Activated T-cell treated with anti-CD3 and anti-CD28 coated beads, Interleukin-2, amount 50 U/mL, for 4 hours (primary cell): ENCODE measurements around the gene TLE7. TPM values are rescaled to one million over a fixed set of nuclear protein-coding genes. Genes with fewer than 3 reads are reported as not detected.
A peak's percentile ranks its signal among the peaks of the same experiment; 100 is the strongest.

ENCODE experiments used
- ATAC-seq, 2 donors: fragments of 200-7000 bp; cut with Tn5 transposase; one replicate each; pipeline ENCODE4 v1.10.0; 2021
- DNase-seq: peaks from one replicate; pipeline ENCODE4 v3.0.0-alpha.2; 2020
- H3K27me3 Mint-ChIP-seq: one replicate; pipeline ENCODE4 v1.8.0; 2021; ENCODE audit warnings: low read depth, mixed read lengths
- H3K36me3 Mint-ChIP-seq: one replicate; pipeline ENCODE4 v1.8.0; 2022; ENCODE audit warnings: mixed read lengths; ENCODE audit not compliant: insufficient read depth
- H3K4me1 Mint-ChIP-seq: one replicate; pipeline ENCODE4 v1.8.0; 2021; ENCODE audit warnings: low read depth, mixed read lengths
- H3K4me3 Mint-ChIP-seq: one replicate; pipeline ENCODE4 v1.8.0; 2021; ENCODE audit warnings: mild to moderate bottlenecking, moderate library complexity, mixed read lengths
- H3K9me3 Mint-ChIP-seq: one replicate; pipeline ENCODE4 v1.8.0; 2021; ENCODE audit warnings: mixed read lengths
- total RNA-seq, 3 donors: library from RNA; stranded (reverse); gene quantifications; one replicate each; pipeline ENCODE4 v1.2.1, GENCODE V29; 2021

TLE7 gene
- total RNA-seq, 3 donors from 2014 or later, result not detected

DNA sequence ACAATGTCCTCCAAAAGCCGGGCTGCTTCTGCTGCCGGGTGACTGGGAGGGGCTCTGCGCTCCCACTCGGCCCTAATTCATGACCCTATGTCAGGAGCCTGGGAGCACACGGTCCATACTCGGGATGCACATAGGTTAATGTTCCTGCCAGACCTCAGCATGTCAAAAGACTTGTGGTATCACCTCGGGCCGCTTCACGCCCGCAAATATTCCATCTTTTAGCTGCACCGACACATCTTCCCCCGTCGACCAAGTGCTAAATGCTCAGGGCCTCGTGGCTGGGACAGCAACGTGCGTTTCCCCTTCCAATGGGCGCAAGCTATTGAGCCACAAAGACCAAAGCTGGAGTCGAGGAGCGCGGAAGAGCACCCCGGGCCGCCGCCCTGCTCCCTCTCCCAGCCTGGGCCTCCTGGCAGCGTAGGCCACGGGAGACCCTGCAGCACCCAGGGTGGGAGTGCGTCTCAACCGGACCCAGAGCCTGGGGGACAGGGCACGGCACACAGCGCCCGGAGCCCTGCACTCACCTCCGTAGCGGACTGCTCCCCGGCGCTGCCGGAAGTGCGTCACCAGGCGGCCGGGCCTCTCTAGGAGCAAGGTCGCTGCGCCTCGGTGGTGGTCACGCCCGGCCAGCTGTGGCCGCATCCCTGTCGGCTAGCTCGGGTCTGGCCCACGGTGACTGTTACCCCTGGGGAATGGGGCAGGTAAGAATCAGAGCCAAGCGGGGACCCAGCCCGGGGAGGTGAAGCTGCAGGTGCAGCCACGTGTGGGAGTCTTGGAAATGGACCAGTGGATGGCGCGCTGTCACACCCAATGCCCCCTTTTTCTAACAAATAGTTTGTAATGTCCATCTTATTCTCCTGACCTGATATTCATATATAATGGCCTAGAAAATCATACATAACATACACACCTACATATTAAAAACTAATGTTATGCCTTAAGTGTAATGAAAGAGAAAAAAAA lies 20.1 kb upstream of the TLE7 start, which contains the start of gene ZNF23:
Gene ZNF23, minus strand, starts transcription at position 562 of the 963 bp plus-strand sequence. CDS start 5,451 bp downstream, outside the sequence.
- Mint-ChIP-seq H3K27me3 (no peaks in the 10 kb centered on the region), H3K9me3 (no peaks in the 10 kb centered on the region), H3K4me1 (peaks cover 13% of the 10 kb centered on the region), H3K36me3 (no peaks in the 10 kb centered on the region), H3K4me3 (peak within 1 kb of the TSS; percentile 92)
- DNase-seq (peak; percentile 71), ATAC-seq (peak; percentile 99 to 100)

DNA sequence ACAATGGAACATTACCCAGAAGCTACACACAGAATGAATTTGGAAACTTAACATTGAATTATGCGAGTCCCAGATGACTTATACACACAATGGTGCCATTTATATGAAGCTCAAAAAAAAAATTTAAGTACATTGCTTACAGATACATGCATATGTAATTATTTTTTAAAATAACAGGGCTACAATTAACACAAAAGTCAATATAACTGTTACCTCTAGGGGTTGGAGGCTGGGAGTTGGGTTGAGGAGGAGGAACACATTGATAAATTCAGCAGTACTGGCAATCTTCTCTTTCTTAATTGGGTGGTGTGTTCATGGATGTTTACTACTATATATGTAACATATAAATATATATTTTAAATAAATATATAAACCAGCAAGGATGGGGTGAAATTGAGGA lies 19.1 kb upstream of the TLE7 start:
- Mint-ChIP-seq H3K4me3 (peak overlapping the region; percentile 92), H3K4me1 (peaks cover 15% of the 10 kb centered on the region), H3K9me3 (no peaks in the 10 kb centered on the region), H3K36me3 (peaks cover 8% of the 10 kb centered on the region), H3K27me3 (no peaks in the 10 kb centered on the region)
- ATAC-seq, result no peak
- no peak for DNase-seq

DNA sequence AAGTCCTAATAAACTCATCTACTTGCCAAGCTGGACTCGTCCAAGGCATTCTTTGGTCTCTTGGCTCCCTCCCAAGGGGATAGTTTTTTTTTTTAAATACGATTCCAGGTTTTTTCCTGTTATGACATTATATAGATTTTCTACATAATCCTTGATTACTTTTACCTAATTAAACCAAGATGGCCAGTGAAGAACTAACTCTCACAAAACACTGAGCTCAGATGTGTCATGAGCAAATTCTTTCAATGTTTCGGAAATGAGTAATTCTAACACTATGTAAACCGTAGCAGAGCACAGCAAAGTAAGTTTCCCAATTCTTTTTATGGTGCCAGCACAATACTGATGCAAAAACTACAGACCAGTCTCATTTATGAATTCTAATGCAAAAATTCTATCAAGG lies 18.4 kb upstream of the TLE7 start:
- DNase-seq (no peak), ATAC-seq (no peak)

DNA sequence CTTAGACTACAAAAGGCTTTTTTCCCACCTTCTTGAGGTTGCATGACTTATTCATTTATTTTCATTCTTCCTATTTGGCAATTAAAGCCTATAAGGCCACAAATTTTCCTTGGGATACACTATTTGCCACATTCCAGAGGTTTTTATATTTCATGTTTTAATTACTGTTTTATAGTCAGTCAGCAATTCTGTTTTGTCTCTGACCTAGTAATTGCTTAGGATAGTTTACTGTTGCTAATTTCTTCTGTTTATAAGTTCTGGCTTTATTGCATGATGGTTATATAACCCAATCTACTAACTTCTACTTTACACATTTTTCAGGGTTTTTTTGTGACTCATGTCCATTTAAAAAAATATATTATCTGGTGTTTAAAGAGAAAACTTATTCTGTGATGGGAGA lies 17.7 kb upstream of the TLE7 start:
- ATAC-seq (no peak), DNase-seq (no peak)
- Mint-ChIP-seq H3K4me1 (peaks cover 15% of the 10 kb centered on the region), H3K4me3 (no peak overlapping the region), H3K9me3 (no peaks in the 10 kb centered on the region), H3K27me3 (no peaks in the 10 kb centered on the region), H3K36me3 (peaks cover 20% of the 10 kb centered on the region)

More for the DNA sequence above, 18.4 kb upstream of the TLE7 start:
- Mint-ChIP-seq H3K27me3 (no peaks in the 10 kb centered on the region), H3K4me3 (peak overlapping the region; percentile 26), H3K9me3 (no peaks in the 10 kb centered on the region), H3K4me1 (peaks cover 15% of the 10 kb centered on the region), H3K36me3 (peaks cover 13% of the 10 kb centered on the region)

DNA sequence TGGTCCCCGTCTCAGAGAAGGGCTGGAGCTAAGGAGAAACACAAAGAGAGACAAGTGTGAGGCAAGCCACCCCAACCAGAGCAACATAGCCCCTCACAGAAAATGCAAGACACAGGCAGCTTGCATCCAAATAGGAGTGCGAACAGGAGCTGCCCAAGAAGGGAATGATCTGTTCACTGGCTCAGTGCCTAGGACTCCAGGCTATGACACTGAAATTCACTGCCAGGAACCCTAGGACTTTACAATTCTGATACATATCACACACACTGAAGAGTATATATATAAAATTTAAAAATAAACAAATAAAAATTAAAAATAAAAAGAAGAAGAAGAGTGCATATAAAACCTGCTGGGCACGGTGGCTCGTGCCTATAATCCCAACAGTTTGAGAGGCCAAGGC lies 14.9 kb upstream of the TLE7 start:
- H3K4me1 Mint-ChIP-seq, result peaks cover 6% of the 10 kb centered on the region
- H3K36me3 Mint-ChIP-seq, result peaks cover 45% of the 10 kb centered on the region
- ATAC-seq (no peak), DNase-seq (no peak)
- peaks cover 9% of the 10 kb centered on the region for H3K9me3 Mint-ChIP-seq
- H3K4me3 Mint-ChIP-seq, result no peak overlapping the region
- H3K27me3 Mint-ChIP-seq, result no peaks in the 10 kb centered on the region

DNA sequence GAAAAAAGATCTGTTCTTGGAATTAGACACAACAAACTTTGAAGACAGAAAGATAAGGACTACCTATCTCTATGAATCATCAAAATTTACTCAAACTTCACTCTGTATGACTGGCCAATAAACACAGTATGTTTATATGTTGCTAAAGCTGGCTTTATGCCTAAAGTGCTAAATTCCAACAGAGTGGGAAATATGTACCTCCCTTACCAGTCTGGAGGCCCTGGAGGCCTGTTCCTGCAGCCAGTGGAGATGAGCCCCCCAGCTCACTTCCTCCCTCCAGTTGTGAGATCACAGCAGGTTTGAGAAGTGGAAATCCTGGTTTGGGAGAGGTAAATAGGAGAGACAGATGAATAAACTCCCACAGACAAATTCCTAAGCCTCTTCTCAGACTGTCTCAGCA lies 11.2 kb upstream of the TLE7 start:
- H3K4me1 Mint-ChIP-seq, result peaks cover 1% of the 10 kb centered on the region
- ATAC-seq, result no peak
- H3K36me3 Mint-ChIP-seq, result peaks cover 80% of the 10 kb centered on the region
- no peaks in the 10 kb centered on the region for H3K27me3 Mint-ChIP-seq
- no peak overlapping the region for H3K4me3 Mint-ChIP-seq
- DNase-seq, result no peak
- peaks cover 37% of the 10 kb centered on the region for H3K9me3 Mint-ChIP-seq

DNA sequence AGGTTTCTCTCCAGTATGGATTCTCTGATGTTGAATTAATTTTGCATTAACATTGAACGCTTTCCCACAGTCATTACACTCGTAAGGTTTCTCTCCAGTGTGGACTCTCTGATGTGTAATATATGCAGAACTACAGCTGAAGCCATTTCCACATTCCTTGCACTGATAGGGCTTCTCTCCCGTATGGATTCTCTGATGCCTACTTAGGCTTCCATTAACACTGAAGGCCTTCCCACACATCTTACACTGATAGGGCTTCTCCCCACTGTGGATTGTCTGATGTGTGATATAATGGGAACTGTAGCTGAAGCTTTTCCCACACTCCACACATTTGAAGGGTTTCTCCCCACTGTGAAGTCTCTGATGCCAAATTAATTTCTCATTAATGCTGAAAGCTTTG lies 7.2 kb upstream of the TLE7 start:
- peaks cover 59% of the 10 kb centered on the region for H3K9me3 Mint-ChIP-seq
- peaks cover 60% of the 10 kb centered on the region for H3K36me3 Mint-ChIP-seq
- DNase-seq (no peak), ATAC-seq (no peak)
- no peak overlapping the region for H3K4me3 Mint-ChIP-seq
- no peaks in the 10 kb centered on the region for H3K4me1 Mint-ChIP-seq
- no peaks in the 10 kb centered on the region for H3K27me3 Mint-ChIP-seq

DNA sequence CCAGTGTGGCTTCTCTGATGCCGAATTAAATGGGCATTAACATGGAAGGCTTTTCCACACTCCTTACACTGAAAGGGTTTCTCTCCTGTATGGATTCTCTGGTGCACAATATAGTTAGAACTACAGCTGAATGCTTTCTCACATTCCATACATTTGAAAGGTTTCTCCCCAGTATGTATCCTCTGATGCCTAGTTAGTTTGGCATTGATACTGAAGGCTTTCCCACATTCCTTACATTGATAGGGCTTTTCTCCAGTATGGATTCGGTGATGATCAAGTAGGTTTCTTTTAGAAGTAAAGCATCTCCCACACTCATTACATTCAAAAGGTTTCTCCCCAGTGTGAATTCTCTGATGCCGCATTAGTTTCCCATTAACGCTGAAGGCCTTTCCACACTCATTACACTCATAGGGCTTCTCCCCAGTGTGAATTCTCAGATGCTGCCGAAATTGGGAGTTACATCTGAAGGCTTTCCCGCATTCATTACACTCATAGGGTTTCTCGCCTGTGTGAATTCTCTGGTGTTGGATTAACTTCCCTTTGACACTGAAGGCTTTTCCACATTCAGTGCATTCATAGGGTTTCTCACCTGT lies 6.5 kb upstream of the TLE7 start:
- ATAC-seq, result no peak
- Mint-ChIP-seq H3K4me1 (no peaks in the 10 kb centered on the region), H3K4me3 (no peak overlapping the region), H3K9me3 (peaks cover 63% of the 10 kb centered on the region), H3K36me3 (peaks cover 56% of the 10 kb centered on the region), H3K27me3 (no peaks in the 10 kb centered on the region)
- no peak for DNase-seq

DNA sequence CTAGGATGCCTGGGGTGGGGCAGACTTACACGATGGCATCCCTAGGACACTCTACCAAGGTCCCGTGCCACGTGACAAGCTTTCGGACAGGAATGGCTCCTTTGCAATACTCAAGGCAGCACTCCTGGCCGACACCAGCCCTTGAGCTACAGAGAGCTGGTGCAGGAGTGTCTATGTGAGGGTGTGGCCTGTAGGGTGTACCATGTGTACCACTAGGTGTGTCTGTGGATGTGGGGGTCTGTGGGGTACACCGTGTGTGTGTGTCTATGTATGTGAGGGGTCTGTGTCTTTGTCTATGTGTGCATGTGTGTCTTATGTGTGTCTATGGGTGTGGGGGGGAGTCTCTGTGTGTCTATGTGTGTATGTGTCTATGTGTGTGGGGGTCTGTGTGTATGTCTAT lies 1.9 kb upstream of the TLE7 start:
- no peak for ATAC-seq
- no peak for DNase-seq
- Mint-ChIP-seq H3K9me3 (peaks cover 32% of the 10 kb centered on the region), H3K4me1 (no peaks in the 10 kb centered on the region), H3K27me3 (peaks cover 11% of the 10 kb centered on the region), H3K4me3 (no peak overlapping the region), H3K36me3 (peaks cover 12% of the 10 kb centered on the region)

DNA sequence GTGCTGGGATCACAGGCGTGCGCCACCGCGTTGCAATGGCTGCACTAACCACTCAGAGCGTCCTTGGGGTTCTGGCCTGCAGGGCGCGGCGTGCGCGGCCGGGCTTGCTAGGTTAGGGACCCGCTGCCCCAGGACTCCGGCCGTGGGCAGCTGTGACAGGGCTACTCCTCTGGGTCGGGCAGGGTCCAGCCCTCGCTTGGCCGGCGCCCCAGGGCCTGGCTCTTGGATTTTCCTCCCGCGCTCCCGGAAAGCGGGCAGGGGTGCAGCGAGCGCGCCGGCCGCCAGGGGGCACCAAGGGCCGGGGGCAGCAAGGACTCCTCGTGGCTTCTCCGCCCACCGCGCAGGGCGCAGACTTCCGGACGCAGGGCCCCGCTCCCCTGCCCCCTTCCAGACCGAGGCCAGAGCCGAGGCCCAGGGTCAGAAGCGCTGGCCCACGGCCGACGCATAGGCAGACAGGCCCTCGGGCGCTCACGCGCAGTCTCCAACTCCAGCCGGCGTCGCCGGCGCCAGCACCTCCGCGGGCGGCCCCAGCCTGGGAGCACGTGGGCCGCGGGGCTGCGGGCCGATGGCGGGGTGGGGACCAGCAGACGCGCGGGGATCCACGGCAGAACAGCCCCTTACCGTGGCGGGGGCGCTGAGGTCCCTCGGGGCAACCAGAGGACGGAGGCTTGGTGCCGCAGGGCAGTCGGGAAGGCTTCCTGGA lies 355 bp downstream of the TLE7 start:
- Mint-ChIP-seq H3K36me3 (no peaks in the 10 kb centered on the region), H3K27me3 (peaks cover 26% of the 10 kb centered on the region), H3K4me1 (no peaks in the 10 kb centered on the region), H3K4me3 (no peak overlapping the region), H3K9me3 (peaks cover 19% of the 10 kb centered on the region)
- peak; percentile 48 for ATAC-seq
- peak; percentile 24 for DNase-seq

DNA sequence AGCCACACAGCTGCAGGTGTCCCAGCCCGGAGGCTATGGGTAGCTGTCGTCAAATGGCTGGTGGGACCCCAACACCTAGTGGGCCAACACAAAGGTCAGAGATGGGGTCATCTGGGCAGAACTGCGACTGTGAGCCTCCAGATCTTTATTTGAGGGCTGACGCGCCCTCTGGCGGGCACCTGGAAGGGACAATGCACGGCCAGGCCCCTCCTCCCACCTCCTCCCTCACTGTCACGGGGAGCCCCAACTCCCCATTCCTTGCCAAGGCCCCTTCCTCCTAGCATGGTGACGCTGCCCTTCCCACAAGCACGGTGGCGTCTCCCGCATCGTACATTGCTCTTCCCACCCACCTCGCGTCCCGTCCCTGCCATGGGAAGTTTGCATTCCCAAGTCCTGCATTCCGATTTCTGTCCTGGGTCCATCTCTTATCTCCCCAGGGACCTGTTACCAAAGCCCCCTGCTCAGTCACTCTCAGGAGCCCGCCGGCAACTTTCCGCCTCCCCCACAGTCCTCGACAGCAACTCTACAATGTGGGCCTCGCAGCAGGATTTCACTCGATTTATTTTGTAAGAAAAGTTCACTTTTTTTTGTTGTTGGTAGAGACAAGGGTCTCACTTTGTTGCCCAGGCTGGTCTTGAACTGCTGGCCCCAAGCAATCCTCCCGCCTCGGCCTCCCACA lies 1.0 kb downstream of the TLE7 start:
- Mint-ChIP-seq H3K27me3 (peaks cover 27% of the 10 kb centered on the region), H3K36me3 (no peaks in the 10 kb centered on the region), H3K4me1 (no peaks in the 10 kb centered on the region), H3K4me3 (no peak overlapping the region), H3K9me3 (peaks cover 16% of the 10 kb centered on the region)
- DNase-seq (no peak), ATAC-seq (no peak)

DNA sequence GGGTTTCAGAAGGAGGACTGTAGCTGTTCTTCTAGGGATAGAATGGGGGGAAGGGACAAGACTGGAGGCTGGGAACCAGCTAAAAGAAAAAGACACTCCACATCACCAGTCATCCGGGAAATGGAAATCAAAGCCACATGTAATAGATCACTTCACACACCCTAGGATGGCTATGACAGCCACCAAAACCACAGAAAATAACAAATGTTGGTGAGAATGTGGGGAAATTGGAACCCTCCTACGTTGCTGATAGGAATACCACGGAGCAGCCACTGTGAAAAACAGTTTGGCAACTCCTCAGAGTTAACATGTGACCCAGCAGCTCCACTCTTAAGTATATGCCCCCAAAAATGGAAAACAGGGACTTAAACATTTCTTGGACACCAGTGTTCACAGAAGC lies 2.3 kb downstream of the TLE7 start:
- no peak for DNase-seq
- Mint-ChIP-seq H3K27me3 (peaks cover 27% of the 10 kb centered on the region), H3K4me3 (no peak overlapping the region), H3K9me3 (peaks cover 7% of the 10 kb centered on the region), H3K4me1 (no peaks in the 10 kb centered on the region), H3K36me3 (no peaks in the 10 kb centered on the region)
- no peak for ATAC-seq

DNA sequence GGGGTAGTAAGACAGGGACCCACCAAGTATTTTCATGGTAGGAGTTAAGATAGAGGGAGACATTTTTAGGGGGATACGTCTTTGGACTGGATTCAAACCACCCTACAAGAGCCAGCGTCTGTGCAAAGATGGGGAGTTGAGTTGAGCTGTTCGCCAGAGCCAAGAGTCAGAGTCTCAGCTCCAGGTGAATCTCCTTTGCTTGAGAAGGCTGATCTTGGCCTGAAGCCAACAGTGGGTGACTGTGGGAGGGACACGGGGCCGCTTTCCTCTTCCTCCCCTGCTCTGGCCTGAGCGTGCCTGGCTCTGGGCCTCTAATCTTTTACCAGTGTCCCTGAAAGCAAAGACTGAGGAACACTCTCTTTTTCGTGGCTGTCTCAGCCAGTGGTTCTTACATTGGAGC lies 5.4 kb downstream of the TLE7 start:
- no peak for ATAC-seq
- Mint-ChIP-seq H3K4me1 (no peaks in the 10 kb centered on the region), H3K9me3 (no peaks in the 10 kb centered on the region), H3K27me3 (peaks cover 36% of the 10 kb centered on the region), H3K36me3 (no peaks in the 10 kb centered on the region), H3K4me3 (no peak overlapping the region)
- no peak for DNase-seq

DNA sequence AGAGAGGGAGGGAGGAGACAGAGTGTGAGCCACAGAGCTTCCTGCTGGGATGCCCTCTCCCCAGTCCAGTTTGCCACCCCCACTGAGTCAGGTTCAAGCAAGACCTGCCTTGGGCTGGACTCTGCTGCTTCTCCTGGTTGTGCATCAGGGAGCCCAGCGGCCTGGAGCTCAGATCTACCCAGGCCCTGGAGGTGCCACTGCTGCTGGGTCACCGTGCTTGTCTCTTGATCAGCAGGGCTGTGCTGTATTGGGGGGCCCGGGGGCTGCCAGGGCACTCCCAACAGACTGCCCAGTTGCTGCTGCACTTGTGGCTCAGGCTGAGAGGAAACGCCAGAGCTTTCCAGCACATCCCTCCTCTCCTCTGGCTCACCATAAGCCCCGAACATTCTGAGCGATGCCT lies 8.9 kb downstream of the TLE7 start:
- no peak for ATAC-seq
- Mint-ChIP-seq H3K4me1 (no peaks in the 10 kb centered on the region), H3K9me3 (no peaks in the 10 kb centered on the region), H3K27me3 (peaks cover 31% of the 10 kb centered on the region), H3K4me3 (no peak overlapping the region), H3K36me3 (no peaks in the 10 kb centered on the region)
- DNase-seq, result no peak
